CD4-positive, alpha-beta T cell treated with Interleukin-21 for 1 hour (primary cell): ENCODE results near the gene NMNAT3.

Source experiments
- DNase-seq: peaks from one replicate; pipeline ENCODE4 v3.0.0-alpha.2; 2020

Gene NMNAT3

DNA sequence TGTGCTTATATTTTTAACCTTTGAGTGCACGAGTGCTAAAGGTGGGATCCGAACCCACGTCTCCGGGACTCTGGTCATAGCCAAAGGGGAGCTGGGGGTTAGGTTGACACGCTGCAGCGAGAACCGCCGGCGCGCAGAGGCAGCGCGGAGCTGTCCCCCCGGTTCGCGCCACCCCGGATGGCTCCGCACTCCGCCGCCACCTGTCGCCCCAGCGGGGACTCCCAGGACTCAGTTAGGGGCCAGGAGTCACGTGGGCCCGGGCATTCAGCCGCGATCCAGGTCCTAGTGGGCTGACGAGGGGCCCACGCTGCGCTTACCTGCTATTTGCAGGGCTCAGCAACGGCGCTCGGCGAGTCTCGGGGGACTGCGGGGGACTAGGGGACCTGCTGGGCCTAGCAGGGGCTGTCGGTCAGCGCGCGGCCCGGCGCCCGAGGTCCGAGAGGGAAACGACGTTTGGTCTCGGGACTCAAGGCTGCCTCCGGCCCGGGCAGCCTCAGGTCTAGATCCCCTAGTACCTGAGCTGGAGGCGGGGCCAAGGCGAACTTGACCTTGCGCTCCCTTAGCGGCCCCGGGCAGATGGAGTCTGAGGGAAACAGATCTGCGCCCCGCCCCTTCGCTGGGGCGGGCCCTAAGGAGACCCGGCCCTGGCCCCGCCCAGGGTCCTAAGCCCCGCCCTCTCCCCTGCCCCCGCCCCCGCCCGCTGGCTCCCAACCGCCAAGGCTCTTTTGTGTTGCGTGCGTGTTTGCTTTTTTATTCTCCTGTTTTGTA is at the start of gene NMNAT3:
NMNAT3 (minus strand) TSS at position 585 of the 768 bp plus-strand sequence. CDS start 50,248 bp downstream, outside the sequence.
- peak; percentile 77 for DNase-seq

DNA sequence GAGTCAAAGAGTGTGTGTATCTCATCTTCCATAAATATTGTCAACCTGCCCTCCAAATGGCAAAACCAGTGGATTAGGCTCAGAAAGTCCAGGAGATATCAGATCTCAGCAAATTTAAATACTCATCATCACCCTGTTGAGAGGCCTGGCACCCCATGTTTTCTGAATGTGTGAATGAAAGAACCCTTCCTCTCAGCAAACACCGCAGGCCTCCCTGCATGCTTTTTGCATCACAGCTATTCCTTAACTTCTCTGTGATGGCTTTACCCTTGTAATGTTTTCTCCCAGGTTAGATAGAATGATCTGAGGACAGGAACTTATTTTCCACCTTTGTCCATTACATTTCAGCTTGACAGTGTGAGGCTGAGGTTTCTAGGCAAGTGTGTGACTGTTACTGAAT is 43.6 kb upstream of the NMNAT3 start:
- no peak for DNase-seq

DNA sequence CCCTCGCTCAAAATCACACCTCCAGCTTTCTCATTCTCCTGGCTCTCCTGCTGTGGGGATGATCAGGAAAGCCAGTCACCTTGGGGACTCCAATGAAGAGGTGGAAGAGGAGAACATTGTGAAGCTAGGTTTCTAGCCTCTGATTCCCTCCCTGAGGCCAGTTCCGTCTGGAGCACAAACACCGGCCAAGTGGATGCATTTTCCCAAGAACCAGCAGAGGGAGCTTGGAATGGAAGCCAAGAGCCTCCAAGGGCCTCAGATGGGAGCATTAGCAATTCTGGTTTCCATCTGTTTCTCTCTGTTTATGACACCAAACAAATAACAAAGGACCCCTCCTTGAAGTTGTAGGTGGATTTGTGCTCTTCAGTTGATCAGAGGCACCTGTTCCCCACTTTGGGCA is 40.6 kb upstream of the NMNAT3 start:
- no peak for DNase-seq

DNA sequence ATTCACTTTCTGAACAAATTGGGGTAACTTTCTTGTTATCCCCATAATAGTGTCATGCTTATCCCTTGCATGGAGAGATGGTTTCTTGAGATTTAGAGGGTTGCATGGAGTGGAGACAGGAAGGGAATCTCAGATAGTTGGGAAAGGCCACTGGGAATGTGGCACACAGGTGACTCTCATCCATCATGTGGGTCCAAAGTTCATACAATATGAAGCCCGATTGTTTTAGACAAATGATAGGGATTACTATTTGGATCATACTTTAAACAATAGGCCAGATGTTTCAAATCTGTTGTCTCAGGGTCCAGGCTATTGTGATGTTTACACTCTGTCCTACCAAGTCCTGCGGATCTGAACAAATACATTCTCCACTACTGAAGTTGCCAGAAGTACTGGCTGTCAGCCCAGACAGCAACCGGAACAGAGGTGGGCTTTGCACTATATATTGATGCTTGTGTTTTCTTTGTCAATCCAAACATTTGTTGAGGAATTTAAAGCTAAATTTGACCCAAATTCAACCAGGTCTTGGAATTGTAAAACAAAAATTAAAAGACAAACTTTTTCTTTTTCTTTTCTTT is 39.2 kb upstream of the NMNAT3 start:
- DNase-seq: no peak

DNA sequence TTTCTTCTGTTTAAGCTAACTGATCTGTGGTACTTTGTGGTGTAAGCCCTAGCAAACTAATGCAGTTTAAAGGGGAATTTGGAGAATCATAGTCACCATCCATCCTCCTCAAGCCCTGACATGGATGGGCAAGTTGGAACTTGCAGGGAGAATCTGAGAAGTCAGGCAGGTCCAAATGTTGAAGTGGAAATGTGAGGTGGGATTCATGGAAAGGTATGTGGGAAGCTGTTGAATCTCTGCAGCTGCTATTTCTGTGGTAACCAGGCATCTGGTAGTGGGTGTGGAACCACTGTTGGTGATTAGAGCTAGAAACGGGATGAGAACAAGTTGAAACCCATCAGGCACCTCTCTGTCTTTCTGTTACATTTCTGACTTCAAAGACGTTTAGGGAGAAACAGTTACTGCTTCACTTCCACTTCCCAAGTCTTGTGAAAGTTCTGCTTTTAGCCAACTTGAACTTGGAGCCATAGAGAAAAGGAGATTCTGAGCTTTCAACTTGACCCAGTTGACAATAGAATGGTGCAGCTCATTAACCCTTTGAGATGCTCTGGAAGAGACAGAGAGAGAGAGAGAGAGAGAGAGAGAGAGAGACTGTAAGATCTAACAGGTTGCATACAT is 38.1 kb upstream of the NMNAT3 start:
- DNase-seq: no peak

DNA sequence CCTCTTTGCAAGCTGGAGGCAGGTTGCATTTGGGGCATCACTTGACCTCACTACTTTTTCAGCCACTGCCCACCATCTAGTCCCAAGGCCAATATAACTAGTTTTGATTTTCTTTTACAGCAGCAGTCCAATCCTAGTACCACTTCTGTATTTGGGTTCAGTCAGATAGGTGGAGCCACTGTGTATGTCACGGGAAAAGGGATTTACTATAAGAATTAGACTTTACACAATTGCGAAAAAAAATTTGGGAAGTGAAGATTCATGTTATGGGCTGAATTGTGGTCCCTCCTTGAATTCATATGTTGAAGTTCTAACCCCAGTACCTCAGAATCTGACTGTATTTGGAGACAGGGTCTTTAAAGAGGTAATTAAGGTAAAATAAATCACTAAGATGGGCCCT is 37.4 kb upstream of the NMNAT3 start:
- DNase-seq: no peak

DNA sequence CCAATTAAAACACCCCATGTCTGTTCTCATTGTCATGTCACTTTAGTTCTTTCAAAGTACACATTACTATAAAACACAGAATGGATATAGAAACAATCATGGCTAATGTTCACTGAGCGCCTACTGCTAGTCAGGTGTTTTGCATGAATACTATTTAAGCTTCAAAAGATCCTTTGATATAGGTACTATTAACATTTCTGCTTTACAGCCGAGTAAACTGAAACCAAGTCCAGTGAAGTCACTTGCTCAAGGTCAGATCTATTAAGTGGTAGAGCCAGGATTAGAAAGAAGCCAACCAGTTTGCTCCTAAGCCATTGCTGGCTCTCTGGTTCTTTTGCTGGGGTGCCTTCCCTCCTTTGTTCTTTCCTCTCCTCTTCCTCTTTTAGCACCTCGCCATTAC is 32.4 kb upstream of the NMNAT3 start:
- DNase-seq: no peak

DNA sequence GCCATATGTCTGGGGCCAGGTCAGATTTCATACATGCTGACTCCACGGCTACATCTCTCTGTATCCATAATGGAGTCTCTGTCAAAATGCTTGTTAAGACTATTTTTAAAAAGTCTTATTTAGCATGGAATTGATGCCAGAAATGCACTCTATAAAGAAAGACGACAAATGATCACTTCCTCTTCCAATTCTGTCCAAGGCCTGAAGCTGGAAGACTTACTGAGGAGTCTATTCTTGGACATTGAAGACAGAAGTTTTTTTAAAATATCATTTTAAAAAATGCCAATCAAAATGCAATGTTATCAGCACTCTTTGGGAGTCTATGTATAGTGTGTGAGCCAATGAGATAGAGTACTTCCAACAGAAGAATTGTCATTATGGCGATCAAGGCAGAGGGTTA is 27.9 kb upstream of the NMNAT3 start:
- DNase-seq: no peak

DNA sequence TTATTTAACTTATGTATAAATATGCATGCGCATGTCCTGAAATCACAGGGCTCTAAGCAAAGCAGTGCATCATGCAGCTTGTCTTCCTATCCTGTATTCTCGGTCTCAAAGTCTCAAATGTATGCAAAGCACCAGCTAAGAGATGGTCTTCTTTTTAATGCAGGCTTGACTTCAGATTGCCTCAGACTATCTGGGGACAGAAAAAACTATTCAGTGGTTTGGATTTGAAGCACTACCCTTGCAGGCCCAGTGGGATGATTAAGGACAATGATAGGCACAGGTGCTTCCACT is 18.5 kb upstream of the NMNAT3 start:
- DNase-seq: no peak

DNA sequence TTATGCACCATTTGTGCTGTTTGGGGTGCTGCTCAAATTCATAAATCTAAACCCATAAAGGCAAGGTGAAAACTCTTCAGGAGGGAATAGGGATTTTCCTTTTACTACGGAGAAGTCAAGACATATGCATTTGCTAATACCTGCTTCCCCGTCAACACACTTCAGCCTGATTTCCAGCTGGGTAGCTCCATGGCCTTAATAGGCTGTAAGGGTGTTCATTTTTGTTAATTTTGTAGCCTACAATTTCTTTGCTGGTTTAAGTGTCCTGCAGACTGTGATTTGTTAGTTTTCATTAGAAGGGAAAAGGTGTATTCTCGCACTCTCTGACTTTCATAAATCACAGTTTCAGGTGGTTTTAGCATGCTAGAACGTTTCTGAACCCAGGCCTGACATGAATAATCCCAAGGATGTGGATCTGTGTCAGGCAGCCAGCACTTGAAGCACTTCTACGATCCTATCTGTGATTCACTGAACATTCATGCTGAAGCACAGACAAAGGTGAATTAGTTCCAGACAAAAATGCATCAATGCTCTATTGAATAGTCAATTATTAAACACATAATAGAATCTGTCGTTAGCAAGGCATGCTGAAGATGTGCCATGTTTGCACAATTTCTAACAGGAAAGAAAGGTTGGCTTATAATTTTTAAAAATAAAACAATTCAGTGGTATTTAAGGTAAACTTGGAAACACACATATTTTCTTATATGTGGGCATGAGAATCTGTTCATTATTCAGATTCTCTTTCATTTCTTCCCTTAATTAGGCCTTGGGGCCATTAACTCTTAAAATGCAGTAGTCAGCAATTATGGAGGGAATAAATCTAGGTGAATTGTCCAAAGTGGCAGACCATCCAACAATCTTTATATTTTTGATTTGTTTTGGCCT is 17.9 kb upstream of the NMNAT3 start:
- no peak for DNase-seq

DNA sequence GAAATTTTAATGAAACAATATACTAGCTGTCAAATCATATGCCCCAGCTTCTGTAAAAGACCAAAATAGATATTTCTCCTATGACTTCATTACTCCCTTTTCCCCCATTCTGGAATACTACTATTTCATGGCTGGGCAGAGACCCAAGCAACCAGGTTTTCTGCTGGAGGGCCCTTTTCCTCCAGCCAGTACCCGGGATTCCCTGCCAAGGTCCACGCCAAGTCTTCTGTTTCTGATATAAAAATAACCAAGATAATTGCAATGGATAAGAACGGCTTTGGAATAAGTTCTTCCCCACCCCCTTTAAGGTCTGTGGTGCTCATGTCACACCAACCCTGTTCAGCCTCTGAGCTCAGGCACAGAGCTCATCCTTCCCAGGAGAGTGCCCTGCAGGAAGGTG is 17.2 kb upstream of the NMNAT3 start:
- no peak for DNase-seq

DNA sequence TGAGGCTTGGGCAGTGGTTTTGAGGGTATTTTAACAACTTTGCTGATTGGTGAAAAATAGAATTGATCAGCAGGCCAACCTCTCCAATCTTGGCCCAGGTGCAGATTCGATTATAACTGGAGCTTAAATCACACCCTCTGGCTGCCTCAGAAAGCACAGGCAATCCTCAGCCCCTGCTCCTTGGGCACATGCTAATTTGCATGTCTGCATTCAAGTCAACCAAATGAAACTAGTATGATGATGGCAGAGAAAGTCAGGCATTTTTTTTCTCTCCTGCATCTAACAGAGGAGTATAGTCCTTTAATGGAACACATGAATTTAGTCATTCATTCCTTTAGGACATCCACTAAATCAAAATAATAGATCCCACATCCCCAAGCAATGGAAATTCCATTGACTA is 16.8 kb upstream of the NMNAT3 start:
- no peak for DNase-seq

DNA sequence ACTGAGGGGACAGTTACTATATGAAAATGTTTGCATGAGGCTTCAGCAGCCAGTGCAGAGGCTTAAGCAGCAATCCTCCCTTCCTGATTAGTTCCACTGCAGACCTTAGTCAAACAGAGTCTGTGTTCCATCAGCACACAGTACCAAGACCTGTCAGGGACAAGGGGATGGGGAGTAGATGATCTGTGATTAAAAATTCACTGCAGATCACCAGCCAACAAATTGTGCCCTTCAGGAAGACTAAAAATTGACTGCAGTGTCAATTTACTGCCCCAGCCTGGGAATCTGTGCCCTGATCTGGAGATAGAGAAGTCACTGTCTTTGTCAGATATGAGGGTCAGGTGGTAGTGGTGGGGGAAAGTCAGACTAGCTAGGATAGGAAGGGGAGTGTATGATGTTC is 13.8 kb upstream of the NMNAT3 start:
- DNase-seq: no peak

DNA sequence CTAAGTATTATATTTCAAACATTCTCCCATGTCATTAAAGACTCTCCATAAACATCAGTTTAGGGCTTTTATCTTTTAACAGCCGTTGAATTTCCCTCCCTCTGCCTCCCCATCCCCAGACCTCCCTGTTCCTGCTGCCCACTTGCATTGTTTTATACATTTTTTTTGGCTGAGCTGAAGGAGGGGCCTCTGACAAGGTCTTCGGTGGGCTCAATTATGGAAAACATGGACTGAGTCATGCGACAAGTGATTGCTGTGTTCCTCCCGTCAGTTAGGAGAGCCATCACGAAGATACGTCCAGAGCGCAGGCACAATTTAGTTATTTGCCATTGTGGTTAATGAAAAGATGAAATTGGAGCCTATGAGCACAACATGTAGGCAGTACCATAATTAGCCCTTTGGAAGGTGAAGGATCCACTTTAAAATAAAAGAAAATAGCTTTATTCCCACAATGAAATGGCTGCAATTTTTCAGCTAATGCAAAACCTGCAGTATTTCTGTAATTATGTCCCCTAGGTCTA is 12.0 kb upstream of the NMNAT3 start:
- DNase-seq: no peak

DNA sequence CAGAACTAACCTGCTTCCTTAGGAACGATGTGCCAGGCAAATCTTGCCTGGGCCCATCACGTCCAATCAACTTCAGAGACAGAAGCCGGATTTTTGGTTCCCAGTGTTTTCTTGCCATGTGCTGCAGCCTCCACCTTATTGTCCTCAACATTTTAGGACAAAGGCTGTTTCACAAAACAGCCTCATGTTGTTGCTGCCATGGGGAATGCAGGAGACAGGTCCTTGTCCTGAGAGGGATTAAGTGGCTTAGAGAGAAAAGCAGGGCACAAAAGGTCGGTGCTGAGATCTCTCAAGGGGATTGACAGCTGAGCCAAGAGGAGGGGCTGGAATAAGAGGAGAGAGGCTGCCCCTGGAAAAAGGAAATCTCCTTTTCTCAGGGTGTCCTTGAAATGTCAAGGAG is 11.3 kb upstream of the NMNAT3 start:
- DNase-seq: no peak

DNA sequence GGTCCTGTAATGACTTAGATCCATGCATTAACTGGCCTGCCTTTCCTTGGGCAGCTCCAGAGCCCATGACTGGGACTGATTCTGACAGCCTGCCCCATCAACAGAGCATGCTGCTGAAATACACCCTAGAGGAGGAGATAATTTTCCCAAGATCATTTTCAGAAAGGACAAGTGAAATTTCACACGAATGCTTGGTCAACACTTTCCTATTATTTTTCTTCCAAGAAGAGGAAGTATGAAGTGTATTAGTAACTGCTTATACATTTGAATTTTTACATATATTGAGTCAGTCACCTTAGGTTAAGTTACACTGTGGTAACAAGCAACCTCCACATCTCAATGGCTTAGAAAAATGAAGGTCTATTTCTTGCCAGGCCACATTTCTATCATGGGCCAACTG is 9.7 kb upstream of the NMNAT3 start:
- no peak for DNase-seq

DNA sequence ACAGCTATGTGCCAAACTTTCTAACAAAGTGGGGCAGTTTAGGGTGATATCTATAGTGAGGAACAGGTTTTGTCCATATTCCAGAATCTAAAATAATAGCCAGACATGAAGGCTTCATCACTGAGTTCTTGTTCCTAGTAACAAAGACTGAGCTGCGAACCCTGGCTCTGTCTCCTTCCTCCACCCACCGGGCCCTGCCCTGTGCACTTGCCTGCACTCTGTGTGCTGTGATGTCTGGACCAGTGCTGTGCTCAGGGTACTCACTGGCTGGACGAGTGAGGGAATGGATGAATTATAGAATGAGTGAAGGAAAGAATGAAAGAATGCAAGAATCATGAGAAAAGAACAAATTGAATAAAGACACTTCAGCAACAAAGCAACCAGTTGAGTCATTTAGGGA is 8.9 kb upstream of the NMNAT3 start:
- DNase-seq: no peak

DNA sequence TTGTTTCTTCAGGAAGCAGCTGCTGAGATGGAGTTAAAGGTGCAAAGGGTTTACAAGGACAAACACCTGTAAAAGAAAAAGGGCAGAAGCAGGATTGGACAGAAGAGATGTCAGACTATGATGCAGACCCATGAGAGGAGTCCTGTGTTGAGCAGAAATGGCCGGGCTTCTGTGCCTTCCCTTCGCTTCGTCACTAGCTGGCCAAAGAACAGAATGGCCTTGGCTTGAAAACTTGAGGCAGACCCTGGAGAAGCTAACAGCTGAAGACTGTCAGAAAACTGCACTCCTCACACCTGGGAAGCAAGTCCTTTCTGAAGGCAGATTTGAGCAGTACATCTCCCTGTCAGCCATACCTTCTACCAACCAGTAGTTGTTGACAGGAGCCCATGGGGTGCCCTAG is 8.4 kb upstream of the NMNAT3 start:
- DNase-seq: no peak

DNA sequence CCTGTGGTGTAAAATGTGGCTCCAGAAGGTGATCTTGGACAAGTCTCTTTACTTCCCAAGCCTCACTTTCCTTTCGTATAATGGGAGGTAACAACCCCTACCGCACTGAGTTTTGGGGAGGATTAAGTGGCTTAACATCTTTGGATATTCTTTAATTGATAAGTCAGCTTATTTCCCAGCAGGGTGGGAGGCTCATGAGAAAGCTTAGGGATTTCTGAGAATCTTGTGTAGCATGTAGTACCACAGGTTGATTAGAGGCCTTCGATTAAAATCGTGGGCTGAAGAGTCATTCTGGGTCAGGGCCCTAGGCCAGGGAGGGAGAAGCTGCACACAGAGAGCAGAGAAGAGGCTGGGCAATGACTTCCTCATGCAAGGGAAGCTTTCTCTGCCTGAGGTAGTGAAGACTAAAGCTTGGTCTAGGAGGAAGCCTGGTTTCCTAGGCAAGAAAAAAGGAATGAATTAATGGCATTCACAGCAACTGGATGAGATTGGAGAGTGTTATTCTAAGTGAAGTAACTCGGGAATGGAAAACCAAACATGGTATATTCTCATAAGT is 1.5 kb upstream of the NMNAT3 start:
- no peak for DNase-seq

DNA sequence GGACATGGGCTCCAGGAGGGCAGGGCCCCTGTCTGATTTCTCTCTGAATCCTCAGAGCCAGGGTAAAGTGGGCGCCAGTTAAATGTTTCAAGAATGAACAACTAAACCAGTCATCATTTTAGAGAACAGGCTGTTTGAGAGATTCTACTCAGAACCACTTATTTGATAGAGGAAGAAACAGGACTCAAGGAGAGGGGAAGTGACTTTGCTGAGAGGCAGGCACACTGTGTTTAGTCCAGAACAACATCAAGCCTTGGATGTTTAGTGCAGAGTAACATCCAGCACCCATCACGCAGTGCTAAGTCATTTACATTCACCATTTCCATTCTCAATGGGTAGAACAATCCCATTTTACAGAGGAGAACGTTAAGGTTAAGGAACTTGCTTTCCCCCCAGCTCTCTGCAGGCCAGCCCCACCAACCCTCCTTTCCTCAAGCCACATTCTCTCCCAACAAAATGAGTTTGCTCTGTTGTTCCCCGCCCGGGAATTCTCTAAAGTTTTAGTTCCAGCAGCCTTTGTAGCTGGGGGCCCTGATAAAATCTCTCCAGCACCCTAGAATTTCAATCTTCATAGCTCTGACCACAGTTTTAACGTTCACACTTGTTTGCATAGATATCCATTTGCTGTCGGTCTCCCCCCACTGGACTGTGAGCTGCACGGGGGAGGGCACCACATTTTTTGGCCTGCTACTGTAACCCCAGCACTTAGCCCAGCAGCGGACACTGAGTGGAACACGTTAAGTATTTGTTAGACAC is 962 bp downstream of the NMNAT3 start:
- no peak for DNase-seq

DNA sequence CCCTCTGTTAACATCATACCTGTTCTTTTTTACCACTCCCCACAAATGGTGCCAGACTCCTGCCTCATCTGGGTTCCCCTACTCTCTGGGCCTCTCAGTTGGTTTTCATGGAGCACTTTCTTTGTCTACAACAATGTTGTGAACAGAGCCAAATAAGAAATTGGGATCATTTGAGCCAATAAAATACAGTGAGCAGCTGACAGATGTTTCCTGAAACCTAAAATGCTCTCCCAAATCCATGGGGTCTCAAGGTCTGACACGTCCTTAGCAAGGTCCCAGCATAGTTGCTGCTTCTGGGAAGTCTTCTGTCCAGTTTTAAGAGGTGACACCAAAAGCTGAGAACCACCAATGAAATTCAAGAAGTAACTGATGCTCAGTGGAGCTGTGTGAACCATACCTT is 1.7 kb downstream of the NMNAT3 start:
- no peak for DNase-seq

DNA sequence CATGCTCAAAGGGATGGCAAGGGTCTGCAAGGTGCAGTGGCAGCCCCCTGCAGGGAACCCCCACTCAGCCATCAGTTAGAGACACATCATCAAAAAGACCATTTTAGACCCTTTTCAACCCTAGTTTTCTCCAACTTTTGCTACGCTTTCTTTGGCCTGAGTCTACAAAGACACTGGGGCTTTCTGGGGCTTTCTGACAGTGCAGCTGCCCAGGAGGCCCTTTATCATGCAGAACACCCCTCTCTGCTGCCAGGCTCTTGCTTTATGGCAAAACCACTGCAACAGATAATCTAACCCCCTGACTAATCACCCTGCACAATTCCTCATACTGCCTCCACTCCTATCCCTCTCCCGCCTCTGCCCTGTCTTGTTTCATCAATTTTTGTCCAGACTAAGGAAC is 2.4 kb downstream of the NMNAT3 start:
- no peak for DNase-seq
